SK-N-MC (cell line): ENCODE data around the gene MIA.

Experiments
- DNase-seq: peaks from one replicate; pipeline ENCODE4 v3.0.0-alpha.2; 2011; ENCODE audit warnings: low read depth, low spot score
- H3K27ac ChIP-seq: fragments of 200-600 bp; sonication (generic); 2 replicates; pipeline ENCODE4 v1.5.1; 2016; ENCODE audit warnings: mixed run types
- H3K36me3 ChIP-seq: fragments of 200-600 bp; sonication (generic); 2 replicates; pipeline ENCODE4 v1.6.1; 2017; ENCODE audit warnings: antibody characterized with exemption, low read length, mixed read lengths; ENCODE audit not compliant: insufficient read depth
- H3K4me3 ChIP-seq: fragments of 200-600 bp; sonication (generic); 2 replicates; pipeline ENCODE4 v1.5.1; 2016
- H3K9ac ChIP-seq: fragments of 200-600 bp; sonication (generic); 2 replicates; pipeline ENCODE4 v1.8.0; 2017; ENCODE audit warnings: mixed run types, mixed read lengths; ENCODE audit not compliant: insufficient read length
- H3K9me3 ChIP-seq: fragments of 200-600 bp; sonication (generic); 2 replicates; pipeline ENCODE4 v1.6.1; 2017; ENCODE audit warnings: low read depth, mild to moderate bottlenecking, antibody characterized with exemption, low read length, moderate library complexity, mixed read lengths
- EZH2 ChIP-seq: fragments of 200-600 bp; sonication (generic); IDR thresholded peaks from one replicate; pipeline ENCODE4 v1.6.1; 2017; ENCODE audit warnings: antibody characterized with exemption
- FOXP2 ChIP-seq: optimal IDR thresholded peaks from 2 replicates; pipeline ENCODE3; 2011; ENCODE audit warnings: mild to moderate bottlenecking, moderate library complexity; ENCODE audit not compliant: insufficient read depth; ENCODE audit errors: extremely low read length, control extremely low read depth
- POLR2AphosphoS5 ChIP-seq: IDR thresholded peaks from 2 replicates; pipeline ENCODE4 v1.6.1; 2012; ENCODE audit warnings: mild to moderate bottlenecking, low read depth, low read length, borderline replicate concordance

MIA gene

DNA sequence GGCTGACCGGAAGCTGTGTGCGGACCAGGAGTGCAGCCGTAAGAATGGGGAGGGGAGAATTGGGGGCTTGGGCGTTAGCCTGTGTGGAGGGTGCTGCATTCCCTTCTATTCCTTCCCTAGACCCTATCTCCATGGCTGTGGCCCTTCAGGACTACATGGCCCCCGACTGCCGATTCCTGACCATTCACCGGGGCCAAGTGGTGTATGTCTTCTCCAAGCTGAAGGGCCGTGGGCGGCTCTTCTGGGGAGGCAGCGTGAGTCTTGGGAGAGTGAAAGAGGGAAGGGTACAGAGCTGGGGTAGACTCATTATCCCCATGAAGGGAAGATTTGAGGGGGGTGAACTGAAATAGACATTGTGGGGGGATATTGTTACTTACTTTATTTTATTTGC, 306 bp downstream of the MIA start:
- no peak overlapping the region for H3K27ac ChIP-seq
- DNase-seq, result no peak
- H3K4me3 ChIP-seq, result no peak overlapping the region
- TF ChIP-seq FOXP2, result no peak
- no peak for TF ChIP-seq POLR2AphosphoS5
- TF ChIP-seq EZH2, result no peak
- H3K9ac ChIP-seq, result no peak overlapping the region
- H3K9me3 ChIP-seq, result no peaks in the 10 kb centered on the region
- H3K36me3 ChIP-seq, result no peaks in the 10 kb centered on the region

DNA sequence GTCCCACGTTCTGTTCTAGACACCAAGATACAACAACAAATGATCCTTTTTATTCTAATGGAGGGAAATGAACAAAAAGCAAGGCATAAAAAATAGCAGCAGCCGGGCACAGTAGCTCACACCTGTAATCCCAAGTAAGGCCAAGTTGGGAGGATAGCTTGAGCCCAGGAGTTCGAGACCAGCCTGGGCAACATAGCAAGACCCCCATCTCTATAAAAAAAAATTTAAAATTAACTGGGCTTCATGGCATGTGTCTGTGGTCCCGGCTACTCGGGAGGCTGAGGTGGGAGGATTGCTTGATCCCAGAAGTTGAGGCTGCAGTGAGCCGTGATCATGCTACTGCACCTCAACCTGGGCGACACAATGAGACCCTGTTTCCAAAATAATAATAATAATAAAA, 1.0 kb downstream of the MIA start:
- Histone ChIP-seq H3K27ac (peak overlapping the region; percentile 100; the same call in 1 of the 2 replicates), H3K9me3 (no peaks in the 10 kb centered on the region), H3K9ac (no peak overlapping the region), H3K4me3 (no peak overlapping the region), H3K36me3 (no peaks in the 10 kb centered on the region)
- TF ChIP-seq POLR2AphosphoS5, result no peak
- no peak for DNase-seq

DNA sequence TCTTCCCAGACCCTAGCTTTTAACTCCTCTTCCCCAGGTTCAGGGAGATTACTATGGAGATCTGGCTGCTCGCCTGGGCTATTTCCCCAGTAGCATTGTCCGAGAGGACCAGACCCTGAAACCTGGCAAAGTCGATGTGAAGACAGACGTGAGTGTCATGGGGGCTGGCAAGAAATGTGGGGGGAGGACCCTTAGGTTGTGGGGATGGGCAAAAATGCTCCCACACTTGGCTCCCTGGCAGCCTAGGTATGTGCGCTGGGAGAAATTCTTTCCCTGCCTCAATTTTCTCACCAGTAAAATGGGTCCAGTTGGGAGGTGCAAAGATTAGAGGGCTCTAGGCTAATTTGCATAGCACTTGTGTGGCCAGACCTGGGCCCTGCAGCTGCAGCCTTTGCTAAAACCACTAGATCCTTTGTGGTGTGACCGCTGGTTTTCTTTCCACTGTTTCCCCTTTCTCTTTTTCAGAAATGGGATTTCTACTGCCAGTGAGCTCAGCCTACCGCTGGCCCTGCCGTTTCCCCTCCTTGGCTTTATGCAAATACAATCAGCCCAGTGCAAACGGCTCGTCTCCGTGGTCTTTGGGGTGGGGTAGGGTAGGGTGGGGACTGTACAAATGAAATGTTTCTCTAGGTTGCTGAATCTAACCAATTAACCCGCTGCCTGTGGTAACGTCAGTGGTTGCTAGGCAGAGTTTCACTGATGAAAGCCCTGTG, 1.8 kb downstream of the MIA start:
- peak overlapping the region; percentile 100 for H3K27ac ChIP-seq
- DNase-seq, result peak; percentile 87
- no peaks in the 10 kb centered on the region for H3K9me3 ChIP-seq
- no peaks in the 10 kb centered on the region for H3K36me3 ChIP-seq
- H3K9ac ChIP-seq, result peak overlapping the region; percentile 89
- TF ChIP-seq FOXP2 (no peak), EZH2 (no peak)
- H3K4me3 ChIP-seq, result peak overlapping the region; percentile 91

DNA sequence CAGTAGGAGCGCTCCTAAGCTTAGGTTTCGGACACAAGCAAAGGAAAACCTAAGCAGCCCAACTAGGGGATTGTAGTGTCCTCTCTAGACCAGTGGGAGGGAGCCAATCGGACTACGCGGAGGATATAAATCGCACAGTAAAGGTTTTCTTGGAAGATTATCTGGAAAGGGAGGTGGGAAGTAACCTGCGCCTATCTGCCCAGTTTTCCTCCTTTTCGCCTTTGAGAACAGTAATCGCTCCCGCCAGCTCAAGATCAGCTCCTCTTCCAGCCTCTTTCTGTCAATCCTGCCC, 2.3 kb downstream of the MIA start:
- no peaks in the 10 kb centered on the region for H3K9me3 ChIP-seq
- no peak for DNase-seq
- peak overlapping the region; percentile 89 for H3K9ac ChIP-seq
- no peaks in the 10 kb centered on the region for H3K36me3 ChIP-seq
- H3K4me3 ChIP-seq, result peak overlapping the region; percentile 91
- TF ChIP-seq POLR2AphosphoS5, result peak; percentile 16; the same call in 1 of the 2 replicates
- TF ChIP-seq FOXP2, result no peak
- no peak for TF ChIP-seq EZH2
- H3K27ac ChIP-seq, result peak overlapping the region; percentile 100

DNA sequence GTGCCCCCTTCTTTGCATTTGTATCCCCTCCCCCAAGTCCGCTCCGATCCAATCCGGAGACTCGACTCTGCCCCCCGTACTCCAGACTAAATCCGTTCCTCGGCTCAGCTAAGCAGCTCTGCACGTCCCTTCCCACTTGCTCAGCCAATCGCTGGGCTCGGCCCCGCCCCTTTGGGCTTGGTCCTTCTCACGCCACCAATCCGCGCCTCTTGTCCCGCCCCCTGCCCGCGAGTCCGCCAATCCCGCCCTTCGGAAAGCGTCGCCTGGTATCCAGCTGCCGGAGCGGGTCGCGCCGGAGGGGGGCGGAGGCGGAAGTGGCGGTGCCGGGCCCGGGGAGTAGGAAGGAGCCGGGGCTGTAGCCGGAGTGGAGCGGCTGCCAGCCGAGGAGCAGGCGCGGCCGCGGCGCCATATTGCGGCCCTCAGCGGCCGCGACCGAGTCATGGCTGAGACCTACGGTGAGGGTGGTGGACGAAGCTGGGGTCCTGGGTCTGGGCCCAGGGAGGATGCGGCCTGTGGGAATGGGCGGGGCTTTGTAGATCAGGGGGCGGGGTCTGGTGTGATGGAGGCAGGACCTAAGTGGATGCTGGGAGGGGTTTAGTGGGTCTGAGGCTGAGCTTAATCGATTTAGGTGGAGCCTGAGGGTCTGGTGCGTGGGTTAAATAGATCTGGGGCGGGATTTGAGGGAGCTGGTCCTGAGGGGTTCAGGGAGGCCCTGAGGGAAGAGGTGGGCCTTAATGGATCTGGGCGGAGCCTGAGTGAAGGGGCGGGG, 2.8 kb downstream of the MIA start, which contains the start of gene RAB4B:
Gene RAB4B, plus strand, starts transcription at position 311 of the 769 bp plus-strand sequence. Its CDS starts 129 bp downstream, at position 440.
- peak within 1 kb of the TSS; percentile 91 for H3K4me3 ChIP-seq
- peak within 1 kb of the TSS; percentile 89 for H3K9ac ChIP-seq
- TF ChIP-seq FOXP2, result peak; percentile 29
- TF ChIP-seq POLR2AphosphoS5, result no peak
- H3K27ac ChIP-seq, result peak within 1 kb of the TSS; percentile 100
- peak; percentile 97 for DNase-seq
- H3K36me3 ChIP-seq, result no peaks in the 10 kb centered on the region
- no peaks in the 10 kb centered on the region for H3K9me3 ChIP-seq

DNA sequence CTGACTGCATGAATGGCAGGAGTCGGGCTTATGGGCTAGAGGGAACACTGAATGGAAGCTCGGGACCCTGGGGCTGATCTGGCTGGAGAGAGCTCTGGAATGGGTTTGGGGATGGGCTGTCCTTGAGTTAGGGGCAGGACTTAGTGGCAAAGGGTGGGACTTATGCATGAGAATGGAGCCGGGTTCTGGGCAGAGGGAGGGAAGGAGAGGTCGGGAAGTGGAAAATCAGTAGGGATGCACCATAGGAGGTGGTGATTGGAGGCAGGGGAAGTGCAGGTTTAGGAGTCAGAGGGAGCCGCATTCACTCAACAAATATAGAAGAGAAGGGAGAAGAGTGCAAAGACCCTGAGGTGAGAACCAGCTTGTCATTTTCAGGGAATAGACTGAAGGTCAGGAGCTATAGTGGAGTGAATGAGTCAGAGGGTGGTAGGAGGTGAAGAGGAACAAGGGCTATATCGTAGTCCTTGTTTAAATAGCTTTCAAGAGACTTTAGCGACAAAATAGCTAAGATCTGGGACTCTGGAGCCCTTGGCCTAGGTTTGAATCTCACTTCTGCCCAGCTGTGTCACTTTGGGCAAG, 3.5 kb downstream of the MIA start:
- Histone ChIP-seq H3K9ac (peak overlapping the region; percentile 59), H3K9me3 (no peaks in the 10 kb centered on the region), H3K4me3 (peak overlapping the region; percentile 91), H3K36me3 (no peaks in the 10 kb centered on the region), H3K27ac (peak overlapping the region; percentile 80)
- no peak for TF ChIP-seq POLR2AphosphoS5
- TF ChIP-seq FOXP2, result no peak
- TF ChIP-seq EZH2, result no peak
- no peak for DNase-seq

DNA sequence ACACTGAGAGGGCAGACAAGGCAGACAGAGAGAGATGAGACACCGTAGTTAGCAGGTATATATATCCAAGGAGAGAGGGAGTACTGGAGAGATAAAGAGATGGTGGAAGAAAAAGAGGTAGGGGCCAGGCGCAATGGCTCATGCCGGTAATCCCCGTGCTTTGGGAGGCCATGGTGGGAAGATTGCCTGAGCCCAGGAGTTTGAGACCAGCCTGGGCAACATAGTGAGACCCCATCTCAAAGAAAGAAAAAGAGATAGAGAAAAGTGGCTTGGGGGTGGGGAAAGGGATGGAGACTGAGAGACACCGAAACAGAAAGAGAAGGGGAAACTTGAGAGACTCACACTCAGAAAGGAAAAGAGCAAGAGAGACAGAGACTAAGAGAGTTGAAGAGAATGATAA, 5.3 kb downstream of the MIA start:
- no peaks in the 10 kb centered on the region for H3K36me3 ChIP-seq
- TF ChIP-seq EZH2 (no peak), POLR2AphosphoS5 (no peak), FOXP2 (no peak)
- H3K27ac ChIP-seq, result no peak overlapping the region
- H3K9me3 ChIP-seq, result no peaks in the 10 kb centered on the region
- no peak overlapping the region for H3K4me3 ChIP-seq
- no peak for DNase-seq
- H3K9ac ChIP-seq, result no peak overlapping the region

DNA sequence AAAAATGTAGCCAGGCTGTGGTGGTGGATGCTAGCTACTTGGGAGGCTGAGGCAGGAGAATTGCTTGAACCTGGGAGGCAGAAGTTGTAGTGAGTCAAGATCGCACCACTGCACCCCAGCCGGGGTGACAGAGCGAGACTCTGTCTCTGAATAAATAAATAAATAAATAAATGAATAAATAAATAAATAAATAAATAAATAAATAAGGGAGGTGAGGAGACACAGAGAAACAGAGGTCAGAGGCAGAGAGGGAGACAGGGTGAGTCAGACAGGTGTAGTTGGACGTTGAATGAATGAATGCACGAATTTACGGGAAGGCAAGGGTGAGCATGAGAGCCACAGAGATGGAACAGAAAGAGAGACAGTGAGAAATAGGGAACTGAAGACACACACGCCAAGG, 5.8 kb downstream of the MIA start:
- Histone ChIP-seq H3K9me3 (no peaks in the 10 kb centered on the region), H3K4me3 (no peak overlapping the region), H3K36me3 (no peaks in the 10 kb centered on the region), H3K27ac (no peak overlapping the region), H3K9ac (no peak overlapping the region)
- DNase-seq, result no peak
- no peak for TF ChIP-seq POLR2AphosphoS5
- no peak for TF ChIP-seq EZH2
- TF ChIP-seq FOXP2, result no peak
